ENCODE measurements around the gene GARIN5A.
"Not testable (repeated sequence)": the region's sequence is repeated elsewhere in the genome, so short reads cannot be mapped to it uniquely, and the experiment has no call there.

GARIN5A gene

DNA sequence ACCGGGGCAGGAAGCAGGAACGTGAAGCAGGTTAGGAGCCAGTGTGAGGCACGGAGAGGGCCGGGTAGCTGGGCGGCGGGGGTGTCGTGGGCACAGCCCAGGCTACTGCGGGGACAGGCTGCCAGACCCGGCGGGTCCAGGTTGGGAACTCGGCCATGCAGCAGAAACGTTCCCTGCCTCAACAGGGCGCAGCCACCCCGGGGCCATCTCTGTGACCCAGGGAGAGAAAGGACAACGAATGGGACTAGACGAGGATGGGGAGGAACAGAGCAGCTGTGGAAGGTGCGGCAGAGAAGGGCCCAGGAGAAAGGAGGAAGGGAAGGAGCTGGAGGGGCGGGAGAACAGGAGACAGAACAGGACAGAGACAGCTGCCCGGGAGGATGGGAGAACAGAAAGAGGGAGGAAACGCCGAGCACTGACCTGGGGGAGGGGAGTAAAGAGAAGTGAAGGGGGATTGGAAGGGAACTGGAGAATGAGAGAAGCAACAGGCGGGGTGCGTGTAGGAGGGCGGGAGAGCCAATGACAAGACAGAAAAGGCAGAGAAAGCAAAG lies 12.9 kb upstream of the GARIN5A start:
- in situ Hi-C loops (cut with HindIII; ENCODE audit: low sequenced_read_pairs) = no loop called here

DNA sequence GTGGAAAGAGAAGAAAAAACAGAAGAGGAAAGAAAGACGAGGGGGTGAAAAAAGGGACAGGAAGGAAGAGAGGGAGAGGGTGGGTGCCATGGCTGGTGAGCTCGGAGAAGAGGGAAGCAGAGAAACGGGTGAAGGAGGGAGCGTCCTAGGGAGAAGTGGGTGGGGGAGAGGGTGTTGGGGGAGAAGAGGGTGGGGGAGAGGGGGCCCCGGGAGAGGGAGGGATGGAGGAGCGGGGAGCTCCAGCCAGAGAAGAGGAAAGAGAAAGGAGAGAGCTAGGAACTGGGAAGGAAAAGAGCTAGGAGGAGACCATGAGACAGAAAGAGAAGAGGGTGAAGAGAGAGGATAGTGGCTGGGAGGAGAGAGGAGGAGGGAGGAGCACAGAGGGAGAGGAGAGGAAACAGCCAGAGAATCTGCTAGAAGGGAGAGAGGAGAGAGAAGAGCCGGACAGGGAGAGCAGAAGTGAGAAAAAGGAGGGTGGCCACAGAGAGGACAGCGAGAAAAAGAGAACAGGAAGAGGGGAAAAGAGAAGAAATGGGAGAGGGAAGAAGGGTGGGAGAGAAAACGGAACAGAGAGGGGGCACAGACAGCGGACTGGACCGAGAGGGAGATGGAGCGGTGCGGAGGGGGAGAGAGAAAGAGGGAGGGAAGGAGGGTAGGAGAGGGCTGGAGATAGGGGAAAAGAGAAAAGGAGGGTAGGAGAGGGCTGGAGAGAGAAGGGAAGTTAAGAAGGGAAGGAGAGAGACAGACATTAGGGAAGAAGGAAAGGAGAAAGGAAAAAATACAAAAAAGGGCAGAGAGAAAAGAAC lies 11.9 kb upstream of the GARIN5A start:
- in situ Hi-C loops (cut with HindIII; ENCODE audit: low sequenced_read_pairs) = no loop called here

DNA sequence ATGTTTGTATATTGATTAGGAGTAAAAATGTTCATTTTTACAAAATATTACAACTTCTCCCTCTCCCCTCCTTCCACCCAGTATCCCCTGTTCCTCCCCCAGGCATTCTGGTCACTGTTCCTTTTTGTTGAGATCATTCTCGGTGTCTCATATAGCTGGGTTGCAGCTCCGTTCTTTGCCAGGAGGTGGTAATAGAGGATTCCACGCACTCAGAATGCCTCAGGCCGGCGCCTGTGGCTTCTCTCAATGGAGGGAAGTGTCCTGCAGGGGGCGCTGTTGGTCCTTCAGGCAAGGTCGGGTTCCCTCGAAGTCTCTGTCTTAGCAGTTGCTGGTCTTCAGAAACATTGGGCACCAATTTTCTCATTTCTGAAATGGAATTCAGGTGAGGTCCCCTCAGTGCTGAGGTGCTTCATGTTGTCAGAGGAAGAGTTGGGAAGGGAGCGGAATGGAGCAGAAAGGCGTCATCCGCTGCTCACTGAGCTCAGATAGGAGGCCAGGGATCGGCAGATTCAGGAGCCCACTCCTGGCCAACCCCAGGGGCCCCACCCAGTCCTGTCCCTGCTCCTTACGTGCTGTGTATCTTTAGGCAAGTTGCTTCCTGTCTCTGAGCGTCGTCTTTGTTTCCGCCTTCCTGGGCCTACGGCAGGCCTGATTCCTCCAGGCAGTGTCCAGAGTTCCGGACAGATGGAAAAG lies 10.3 kb upstream of the GARIN5A start:
- in situ Hi-C loops (cut with HindIII; ENCODE audit: low sequenced_read_pairs) = no loop called here

DNA sequence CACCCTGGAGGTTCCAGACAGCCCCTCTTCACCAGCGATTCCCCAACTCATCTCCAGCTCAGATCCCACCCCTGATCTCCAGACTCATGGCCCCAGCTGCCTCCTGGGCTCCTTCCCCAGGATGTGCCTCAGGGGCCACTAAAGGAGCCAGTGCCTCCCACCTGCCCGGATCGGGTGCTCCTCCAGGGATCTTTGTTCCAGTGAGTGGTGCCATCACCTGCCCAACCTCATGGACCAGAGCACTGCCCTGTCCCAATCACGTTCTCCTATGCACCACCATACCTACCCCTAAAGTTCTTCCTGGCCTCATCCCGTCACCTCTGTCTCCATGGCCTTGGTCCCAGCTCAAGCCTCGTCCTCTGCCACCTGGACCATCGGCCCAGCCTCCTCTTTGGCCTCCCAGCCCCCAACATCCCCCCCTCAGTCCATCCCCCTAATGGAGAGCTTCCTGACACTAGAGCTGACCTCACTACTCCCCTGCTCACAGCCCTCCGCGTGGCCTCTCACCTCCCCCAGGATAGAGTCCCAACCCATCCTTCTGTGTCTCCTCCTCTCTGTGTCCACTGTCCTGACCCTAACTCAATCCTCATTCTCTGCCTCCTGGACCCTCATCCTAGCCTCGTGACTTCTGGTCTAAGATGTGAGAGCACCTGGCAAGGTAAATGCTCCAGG lies 8.8 kb upstream of the GARIN5A start:
- in situ Hi-C loops (cut with HindIII; ENCODE audit: low sequenced_read_pairs) = no loop called here

DNA sequence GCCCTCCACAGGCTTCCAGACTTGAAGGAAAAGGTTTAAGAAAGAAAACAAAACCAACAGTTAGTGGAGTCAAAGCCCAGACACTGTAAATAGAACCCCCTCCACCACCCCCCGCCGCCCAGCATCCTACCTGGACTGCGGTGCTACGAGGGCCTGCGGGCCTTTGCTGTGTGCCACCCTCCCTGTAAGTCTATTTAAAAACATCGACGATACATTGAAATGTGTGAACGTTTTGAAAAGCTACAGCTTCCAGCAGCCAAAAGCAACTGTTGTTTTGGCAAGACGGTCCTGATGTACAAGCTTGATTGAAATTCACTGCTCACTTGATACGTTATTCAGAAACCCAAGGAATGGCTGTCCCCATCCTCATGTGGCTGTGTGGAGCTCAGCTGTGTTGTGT lies 6.3 kb upstream of the GARIN5A start:
- in situ Hi-C loops (cut with HindIII; ENCODE audit: low sequenced_read_pairs) = no loop called here

DNA sequence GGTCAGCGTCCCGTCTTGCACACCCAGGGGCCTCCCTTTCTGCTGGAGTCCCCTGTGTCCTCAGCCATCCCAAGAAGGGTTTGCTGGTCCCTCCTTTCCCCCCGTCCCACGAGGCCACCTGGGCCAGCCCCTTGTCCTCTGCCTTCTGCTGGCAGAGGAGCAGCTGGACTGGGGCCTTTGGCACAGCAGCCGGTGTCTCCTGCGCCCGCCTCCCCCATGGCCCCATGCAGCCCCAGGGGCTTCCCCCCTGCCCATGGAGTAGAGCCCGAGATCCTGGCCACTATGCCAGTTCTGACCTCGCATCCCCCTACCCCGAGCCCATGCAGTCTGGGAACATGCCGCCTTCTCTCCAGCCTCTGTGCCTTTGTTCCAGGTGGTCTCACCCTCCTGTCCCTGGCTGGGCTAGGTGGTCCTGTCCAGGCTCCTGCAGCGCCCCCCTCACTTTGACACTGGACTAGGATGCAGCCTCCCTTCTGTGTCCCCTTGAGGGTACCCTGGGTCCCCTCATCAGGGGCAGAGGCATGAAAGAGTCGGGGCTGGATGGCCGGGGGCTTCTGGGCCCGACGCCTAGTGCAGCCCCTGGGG lies 5.7 kb upstream of the GARIN5A start:
- in situ Hi-C loops (cut with HindIII; ENCODE audit: low sequenced_read_pairs) = no loop called here

DNA sequence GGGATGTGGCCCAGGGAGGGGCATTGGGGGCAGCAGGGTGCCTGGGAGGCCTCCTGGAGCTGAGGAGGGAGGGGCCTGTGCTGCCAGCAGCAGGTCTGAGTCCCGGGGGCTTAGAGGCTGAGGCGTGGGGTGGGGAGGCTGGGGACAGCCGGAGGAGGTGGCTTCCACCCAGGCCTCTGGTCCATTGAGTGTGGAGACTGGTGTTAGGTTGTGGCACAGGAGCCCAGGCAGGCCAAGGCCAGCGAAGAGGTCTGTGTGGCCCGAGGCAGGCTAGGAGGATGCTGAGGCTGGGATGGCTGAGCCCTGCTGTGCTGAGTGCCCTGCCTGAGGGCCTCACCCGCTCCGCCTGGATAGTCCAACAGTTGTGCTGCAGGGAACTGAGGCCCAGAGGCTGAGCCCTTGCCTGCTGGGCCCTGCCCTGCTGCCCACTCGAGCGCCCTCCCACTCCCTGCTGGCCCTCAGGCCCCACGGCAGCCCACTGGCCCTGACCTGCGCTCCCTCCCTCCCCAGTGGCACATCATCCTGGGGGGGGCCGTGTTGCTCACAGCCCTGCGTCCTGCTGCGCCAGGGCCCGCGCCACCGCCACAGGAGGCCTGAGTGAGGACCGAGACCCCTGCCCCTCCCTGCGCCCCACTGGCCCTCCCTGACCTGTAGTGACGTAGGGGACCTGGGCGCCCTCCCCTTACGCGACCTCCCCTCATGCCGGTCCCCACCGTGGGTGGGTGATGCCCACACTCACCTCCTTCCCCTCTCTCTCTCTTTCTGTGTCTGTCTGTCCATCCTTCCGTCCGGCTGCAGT lies 4.9 kb upstream of the GARIN5A start:
- in situ Hi-C loops (cut with HindIII; ENCODE audit: low sequenced_read_pairs) = no loop called here

DNA sequence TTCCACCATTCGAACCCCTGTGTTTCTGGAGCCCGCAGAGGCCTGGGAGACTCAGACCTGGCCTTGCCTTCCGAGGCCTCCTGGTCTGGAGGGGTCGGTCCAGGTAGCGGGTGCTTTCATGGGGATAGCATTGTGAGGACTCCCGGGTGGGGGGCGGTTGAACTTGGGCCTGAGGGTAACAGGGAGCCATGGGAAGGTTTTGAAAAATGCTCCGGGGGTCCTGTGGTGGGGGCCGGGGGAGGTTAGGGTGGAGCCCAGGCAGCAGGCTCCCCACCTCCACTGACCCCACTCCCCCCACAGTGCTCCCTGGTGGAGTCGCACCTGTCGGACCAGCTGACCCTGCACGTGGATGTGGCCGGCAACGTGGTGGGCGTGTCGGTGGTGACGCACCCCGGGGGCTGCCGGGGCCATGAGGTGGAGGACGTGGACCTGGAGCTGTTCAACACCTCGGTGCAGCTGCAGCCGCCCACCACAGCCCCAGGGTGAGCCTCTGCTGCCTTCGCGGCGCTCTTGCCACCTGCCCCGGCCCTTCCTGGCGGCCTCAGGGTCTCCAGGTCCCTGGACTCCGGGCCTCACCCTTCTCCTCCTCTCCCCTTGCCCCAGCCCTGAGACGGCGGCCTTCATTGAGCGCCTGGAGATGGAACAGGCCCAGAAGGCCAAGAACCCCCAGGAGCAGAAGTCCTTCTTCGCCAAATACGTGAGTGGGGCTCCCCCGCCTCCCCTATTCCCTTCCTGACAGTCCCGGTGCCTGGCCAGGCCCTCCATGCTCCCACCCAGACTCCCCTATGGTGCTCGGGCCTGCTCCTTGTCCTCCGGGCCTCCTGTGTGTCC lies 3.8 kb upstream of the GARIN5A start:
- in situ Hi-C loops (cut with HindIII; ENCODE audit: low sequenced_read_pairs) = no loop called here

DNA sequence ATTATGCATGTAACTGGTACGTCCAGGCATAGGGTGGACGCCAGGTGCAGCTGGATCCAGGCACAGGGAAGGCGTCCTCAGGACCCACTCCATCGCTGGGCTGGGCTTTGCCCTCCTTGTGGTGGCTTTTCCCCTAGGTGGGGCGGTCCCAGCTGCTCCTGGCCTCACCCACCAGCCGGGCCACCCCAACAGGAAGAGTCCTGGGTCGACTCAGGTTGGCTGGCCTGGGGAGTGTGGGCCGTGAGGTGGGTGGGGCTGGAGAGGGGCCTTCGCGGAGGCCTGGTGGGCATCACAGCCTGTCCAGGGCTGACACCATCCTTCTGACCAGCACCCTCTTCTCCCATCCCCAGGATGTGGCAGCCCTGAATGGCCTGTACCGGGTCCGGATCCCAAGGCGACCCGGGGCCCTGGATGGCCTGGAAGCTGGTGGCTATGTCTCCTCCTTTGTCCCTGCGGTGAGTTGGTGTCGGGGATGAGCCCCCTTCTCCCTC lies 3.2 kb upstream of the GARIN5A start:
- in situ Hi-C loops (cut with HindIII; ENCODE audit: low sequenced_read_pairs) = no loop called here

DNA sequence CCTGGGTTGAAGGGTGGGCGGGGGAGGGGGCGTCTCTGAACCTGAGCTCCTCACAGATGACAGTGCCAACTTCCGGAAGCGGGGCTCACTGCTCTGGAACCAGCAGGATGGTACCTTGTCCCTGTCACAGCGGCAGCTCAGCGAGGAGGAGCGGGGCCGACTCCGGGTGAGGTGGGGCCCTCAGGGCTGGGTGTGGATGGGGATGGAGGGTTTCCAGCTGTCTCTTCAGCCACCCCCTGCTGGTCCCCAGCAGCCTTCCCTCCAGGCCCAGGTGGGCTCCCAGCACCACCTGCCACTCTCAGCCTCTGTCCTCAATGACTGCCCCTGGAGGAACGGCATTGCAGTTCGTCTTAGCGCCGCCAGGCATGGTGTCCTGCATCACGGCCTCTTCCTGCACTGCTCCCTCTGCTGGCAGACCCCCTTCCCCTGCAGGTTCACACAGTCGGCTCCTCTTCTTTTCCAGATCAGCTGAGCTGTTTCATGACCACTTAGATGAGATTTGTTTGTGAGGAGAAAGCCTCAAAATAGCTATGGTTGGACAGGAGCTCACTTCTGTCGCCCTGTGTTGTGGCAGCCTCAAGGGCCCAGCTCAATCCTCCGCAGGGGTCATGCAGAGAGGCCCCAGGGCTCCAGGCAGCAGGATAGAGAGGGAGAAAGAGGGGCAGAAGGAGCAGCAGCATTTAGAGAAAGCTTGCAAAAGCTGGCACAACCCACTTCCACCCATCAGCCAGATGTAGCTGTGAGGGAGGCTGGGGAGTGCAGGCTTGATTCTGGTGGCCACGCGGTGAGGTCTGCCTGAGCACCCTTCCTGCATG lies 2.5 kb upstream of the GARIN5A start:
- in situ Hi-C loops (cut with HindIII; ENCODE audit: low sequenced_read_pairs) = no loop called here

DNA sequence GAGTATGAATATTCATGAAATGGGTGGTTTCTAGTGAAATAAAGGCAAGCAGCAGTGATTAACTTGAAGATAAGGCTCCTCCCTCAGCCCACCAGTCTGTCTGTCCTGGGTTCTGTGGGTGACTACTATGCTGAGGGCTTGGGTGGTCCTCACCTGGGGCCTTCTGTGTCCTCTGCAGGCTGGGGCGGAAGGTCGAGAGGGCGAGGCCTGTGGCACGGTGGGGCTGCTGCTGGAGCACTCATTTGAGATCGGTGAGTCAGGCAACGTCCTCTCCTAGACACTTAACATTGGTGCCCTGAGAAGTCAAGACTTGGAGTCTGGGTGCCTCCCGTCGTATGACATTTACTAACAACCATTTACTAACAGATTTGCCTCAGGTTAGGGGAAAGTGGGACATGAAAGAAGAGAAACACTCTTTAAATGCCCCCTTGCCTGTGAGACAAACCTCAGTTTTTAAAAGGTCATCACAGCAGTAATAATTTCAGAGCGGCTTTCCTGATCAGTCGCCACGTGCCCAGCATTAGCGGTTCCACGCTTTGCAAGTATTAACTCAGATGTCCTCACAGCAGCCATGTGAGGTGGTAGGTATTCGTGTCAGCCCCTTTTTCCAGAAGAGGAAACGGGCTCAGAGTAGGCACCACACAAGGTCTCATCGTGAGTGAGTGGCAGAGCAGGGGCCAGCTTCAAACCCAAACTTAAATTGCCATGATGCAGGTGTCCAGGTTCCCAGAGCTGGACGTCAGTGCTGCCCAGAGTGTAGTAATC lies 1.3 kb upstream of the GARIN5A start:
- in situ Hi-C loops (cut with HindIII; ENCODE audit: low sequenced_read_pairs) = no loop called here

DNA sequence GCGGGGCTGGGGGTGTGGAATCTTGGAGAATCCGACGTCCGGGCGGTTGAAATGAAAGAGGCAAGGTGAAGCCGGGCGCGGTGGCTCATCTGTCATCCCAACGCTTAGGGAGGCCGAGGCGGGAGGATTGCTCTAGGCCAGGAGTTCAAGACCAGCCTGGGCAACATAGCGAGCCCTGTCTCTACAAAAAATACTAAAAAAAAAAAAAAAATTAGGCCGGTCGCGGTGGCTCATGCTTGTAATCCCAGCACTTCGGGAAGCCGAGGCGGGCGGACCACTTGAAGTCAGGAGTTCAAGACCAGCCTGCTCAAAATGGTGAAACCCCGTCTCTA lies 225 bp upstream of the GARIN5A start:
- in situ Hi-C loops (cut with HindIII; ENCODE audit: low sequenced_read_pairs) = no loop called here

DNA sequence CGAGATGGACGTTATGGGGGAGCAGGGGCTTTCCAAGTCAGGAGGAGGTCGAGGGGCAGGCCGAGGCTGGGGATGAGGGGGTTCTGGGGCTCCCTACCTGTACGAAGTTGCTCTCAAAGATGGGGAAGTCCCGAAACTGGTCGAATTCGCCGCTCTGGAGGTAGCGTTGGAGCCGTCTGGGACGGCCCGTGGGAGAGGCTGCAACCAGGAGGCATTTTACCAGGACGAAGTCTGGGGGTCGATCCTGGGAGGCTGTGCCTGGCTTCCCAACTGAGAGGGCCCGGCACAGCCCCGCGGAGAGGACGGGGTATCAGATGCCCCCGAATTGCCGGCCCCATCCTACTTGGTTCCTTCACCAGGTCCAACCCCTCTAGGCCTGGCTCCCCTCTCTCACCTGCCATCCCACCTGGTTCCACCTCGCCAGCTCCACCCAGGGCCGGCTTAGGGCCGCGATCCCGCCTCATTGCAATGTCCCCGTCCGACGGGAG lies 868 bp downstream of the GARIN5A start:
- in situ Hi-C loops (cut with HindIII; ENCODE audit: low sequenced_read_pairs) = no loop called here

DNA sequence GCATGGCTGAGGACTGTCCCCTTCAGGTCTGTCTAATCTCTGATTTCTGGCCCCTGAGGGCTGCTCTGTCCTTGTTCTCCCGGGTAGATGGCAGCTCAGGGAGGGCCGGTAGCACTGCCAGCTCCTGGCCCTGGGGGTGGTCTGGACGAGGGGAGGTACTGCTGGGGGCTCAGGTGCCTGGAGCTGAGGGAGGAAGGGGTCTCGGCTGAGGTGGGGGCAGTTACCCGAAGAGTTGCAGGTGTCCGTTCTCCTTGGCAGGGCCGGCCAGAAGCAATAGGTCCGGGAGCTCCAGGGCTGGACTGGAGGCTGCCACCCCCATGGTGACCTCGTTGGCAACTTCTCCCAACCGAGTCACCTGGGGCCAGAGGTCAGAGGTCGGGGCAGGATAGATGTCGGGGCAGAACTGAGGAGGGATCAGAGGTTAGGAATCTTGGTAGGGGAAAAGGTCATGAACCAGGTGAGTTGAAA lies 1.5 kb downstream of the GARIN5A start:
- in situ Hi-C loops (cut with HindIII; ENCODE audit: low sequenced_read_pairs) = no loop called here

DNA sequence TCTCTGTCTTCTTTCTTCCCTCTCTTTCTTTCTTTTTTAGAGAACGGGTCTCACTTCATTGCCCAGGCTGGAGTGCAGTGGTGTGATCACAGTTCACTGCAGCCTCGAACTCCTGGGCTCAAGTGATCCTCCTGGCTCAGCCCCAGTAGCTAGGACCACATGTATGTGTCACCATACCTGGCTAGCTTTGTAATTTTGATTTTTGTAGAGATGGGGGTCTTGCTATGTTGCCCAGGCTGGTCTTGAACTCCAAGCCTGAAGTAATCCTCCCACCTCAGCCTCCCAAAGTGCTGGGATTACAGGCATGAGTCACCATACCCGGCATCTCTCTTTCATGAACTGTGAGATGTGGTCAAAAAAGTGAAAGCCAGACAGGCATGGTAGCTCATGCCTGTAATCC lies 3.3 kb downstream of the GARIN5A start:
- in situ Hi-C loops (cut with HindIII; ENCODE audit: low sequenced_read_pairs) = not testable (repeated sequence)

DNA sequence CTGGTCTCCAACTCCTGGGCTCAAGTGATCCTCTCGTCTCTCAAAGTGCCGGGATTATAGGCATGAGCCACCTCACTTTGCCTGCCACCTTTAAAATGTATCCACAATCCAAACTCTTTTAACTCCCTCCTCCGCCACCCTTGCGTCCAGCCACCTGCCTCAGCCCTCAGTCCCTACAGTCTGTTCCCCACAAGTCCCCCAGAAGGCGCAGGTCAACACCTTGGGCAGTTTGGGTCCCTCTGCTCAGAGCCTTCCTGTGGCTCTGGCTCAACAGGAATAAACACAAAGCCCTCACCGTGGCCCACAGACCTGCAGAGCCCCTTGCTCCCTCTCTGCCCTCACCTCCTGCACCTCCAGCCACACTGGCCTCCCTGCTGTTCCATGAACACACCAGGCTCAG lies 7.8 kb downstream of the GARIN5A start:
- in situ Hi-C loops (cut with HindIII; ENCODE audit: low sequenced_read_pairs) = no loop called here

DNA sequence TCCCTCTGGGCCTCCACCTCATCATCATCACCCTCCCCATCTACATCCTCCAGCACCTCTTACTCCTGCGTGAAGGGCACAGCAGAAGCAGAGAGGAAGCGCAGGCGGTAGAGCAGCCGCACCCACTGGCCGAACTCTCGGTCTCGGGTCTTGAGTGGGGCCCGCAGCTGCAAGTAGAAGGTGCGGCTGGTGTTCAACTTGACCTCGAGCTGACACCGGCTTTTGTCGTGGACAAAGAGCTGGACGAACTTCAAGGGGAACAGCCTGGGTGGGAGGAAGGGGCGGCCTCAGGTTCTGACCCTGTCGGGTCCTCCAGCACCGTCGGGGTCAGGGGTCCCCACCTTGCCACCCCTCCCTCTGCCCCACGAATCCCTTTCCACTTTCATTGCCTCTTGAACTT lies 9.1 kb downstream of the GARIN5A start:
- in situ Hi-C loops (cut with HindIII; ENCODE audit: low sequenced_read_pairs) = no loop called here

DNA sequence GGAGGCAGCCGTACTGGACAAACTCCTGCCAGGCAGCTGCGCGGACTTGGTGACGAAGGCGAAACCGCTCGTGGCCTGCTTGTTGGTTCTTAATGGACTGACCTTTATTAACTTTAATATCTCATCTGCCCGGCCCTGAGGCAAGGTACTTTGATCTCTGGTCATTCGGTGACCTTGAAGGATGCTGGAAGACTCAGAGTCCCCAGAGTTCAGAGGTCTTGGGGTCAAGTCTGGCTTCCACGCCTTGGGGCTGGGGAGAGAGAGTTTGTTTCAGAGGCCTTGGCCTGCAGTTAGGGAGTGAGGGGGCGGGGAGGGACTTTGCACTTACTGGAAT lies 10.0 kb downstream of the GARIN5A start:
- in situ Hi-C loops (cut with HindIII; ENCODE audit: low sequenced_read_pairs) = no loop called here
